IMR-90 (cell line): ENCODE data around the gene DPF3. TPM values are rescaled to one million over a fixed set of nuclear protein-coding genes. Genes with fewer than 3 reads are reported as not detected.

Experiments used
- ATAC-seq: fragments of 200-7000 bp; cut with Tn5 transposase; 2 replicates; pipeline ENCODE4 v1.9.1; 2020; ENCODE audit warnings: low read depth, mild to moderate bottlenecking, moderate library complexity
- BruUV-seq: library from RNA; stranded (reverse); fragments of 400-500 nt; replicated peaks from 2 replicates; lab custom pipeline; 2021; lab: Mats Ljungman, UMichigan
- CTCF ChIA-PET: fragments of 300-600 bp; formaldehyde crosslinking; extraction: SDS; loops from one replicate; lab custom pipeline; 2021; ENCODE audit warnings: antibody characterized with exemption; lab: Yijun Ruan, JAX
- POLR2A ChIA-PET: fragments of 300-600 bp; sonication (Branson Sonifier 250); formaldehyde crosslinking; loops from one replicate; lab custom pipeline; 2022; ENCODE audit warnings: antibody characterized with exemption; ENCODE audit not compliant: unreplicated experiment; lab: Charles Lee
- DNase-seq: peaks from one replicate; pipeline ENCODE4 v3.0.0; 2013
- H2AFZ ChIP-seq: replicated peaks from 2 replicates; pipeline ENCODE3; 2013; ENCODE audit warnings: low read length, mild to moderate bottlenecking; ENCODE audit not compliant: poor library complexity
- H2AK5ac ChIP-seq: 2 replicates; pipeline ENCODE4 v1.6.1; 2013; ENCODE audit warnings: low read depth, low read length, inconsistent platforms
- H2AK9ac ChIP-seq: replicated peaks from 2 replicates; pipeline ENCODE3; 2013; ENCODE audit warnings: mild to moderate bottlenecking, low read depth, low read length, moderate library complexity; ENCODE audit not compliant: poor library complexity
- H2BK120ac ChIP-seq: 2 replicates; pipeline ENCODE4 v1.6.1; 2013; ENCODE audit warnings: low read depth, low read length, inconsistent platforms
- H2BK15ac ChIP-seq: 3 replicates; pipeline ENCODE4 v1.6.1; 2013; ENCODE audit warnings: low read depth, low read length, inconsistent platforms
- H2BK20ac ChIP-seq: 2 replicates; pipeline ENCODE4 v1.6.1; 2013; ENCODE audit warnings: low read depth, mild to moderate bottlenecking, inconsistent platforms, low read length, moderate library complexity
- H2BK5ac ChIP-seq: 2 replicates; pipeline ENCODE4 v1.6.1; 2013; ENCODE audit warnings: mild to moderate bottlenecking, low read depth, low read length, inconsistent platforms; ENCODE audit not compliant: poor library complexity, severe bottlenecking
- H3K14ac ChIP-seq: replicated peaks from 2 replicates; pipeline ENCODE4 v1.6.1; 2013; ENCODE audit warnings: low read depth, low read length, inconsistent platforms
- H3K18ac ChIP-seq: 2 replicates; pipeline ENCODE4 v1.6.1; 2013; ENCODE audit warnings: low read depth, low read length, control low read depth
- H3K23ac ChIP-seq: 2 replicates; pipeline ENCODE4 v1.6.1; 2013; ENCODE audit warnings: low read depth, low read length, inconsistent platforms
- H3K27ac ChIP-seq: 2 replicates; pipeline ENCODE4 v1.5.1; 2013; ENCODE audit warnings: mild to moderate bottlenecking, control low read depth, low read length; ENCODE audit not compliant: insufficient read depth
- H3K27me3 ChIP-seq: 2 replicates; pipeline ENCODE4 v1.6.1; 2013; ENCODE audit warnings: low read length; ENCODE audit not compliant: control insufficient read depth, insufficient read depth
- H3K36me3 ChIP-seq: 2 replicates; pipeline ENCODE4 v1.6.1; 2013; ENCODE audit warnings: low read length, mixed read lengths; ENCODE audit not compliant: control insufficient read depth, insufficient read depth
- H3K4ac ChIP-seq: 2 replicates; pipeline ENCODE4 v1.6.1; 2013; ENCODE audit warnings: low read depth, low read length, inconsistent platforms
- H3K4me1 ChIP-seq: 2 replicates; pipeline ENCODE4 v1.6.1; 2013; ENCODE audit warnings: low read length, mixed read lengths; ENCODE audit not compliant: control insufficient read depth, insufficient read depth
- H3K4me2 ChIP-seq: 2 replicates; pipeline ENCODE4 v1.6.1; 2013; ENCODE audit warnings: low read depth, mild to moderate bottlenecking, control low read depth, low read length, moderate library complexity
- H3K4me3 ChIP-seq: 2 replicates; pipeline ENCODE4 v1.5.1; 2013; ENCODE audit warnings: low read depth, mild to moderate bottlenecking, control low read depth, low read length, moderate library complexity; ENCODE audit not compliant: insufficient read depth
- H3K56ac ChIP-seq: 2 replicates; pipeline ENCODE4 v1.6.1; 2013; ENCODE audit warnings: low read length, inconsistent platforms; ENCODE audit not compliant: insufficient read depth; ENCODE audit errors: extremely low read depth
- H3K79me1 ChIP-seq, 2 experiments: 2 replicates each; pipeline ENCODE4 v1.6.1; 2013; ENCODE audit warnings: low read length in 2 of 2, inconsistent platforms in 1 of 2, low read depth in 1 of 2
- H3K9ac ChIP-seq: 2 replicates; pipeline ENCODE4 v1.6.1; 2013; ENCODE audit warnings: low read depth, low read length, control low read depth
- H3K9me1 ChIP-seq: 2 replicates; pipeline ENCODE4 v1.6.1; 2013; ENCODE audit warnings: low read length, inconsistent platforms; ENCODE audit not compliant: insufficient read depth
- H3K9me3 ChIP-seq: 2 replicates; pipeline ENCODE4 v1.6.1; 2013; ENCODE audit warnings: low read length; ENCODE audit not compliant: control insufficient read depth, insufficient read depth
- H4K20me1 ChIP-seq: 2 replicates; pipeline ENCODE4 v1.6.1; 2013; ENCODE audit warnings: low read length, inconsistent platforms; ENCODE audit not compliant: insufficient read depth
- H4K5ac ChIP-seq: 2 replicates; pipeline ENCODE4 v1.6.1; 2013; ENCODE audit warnings: mild to moderate bottlenecking, low read depth, low read length, control low read depth
- H4K8ac ChIP-seq, 2 experiments: 2 replicates each; pipeline ENCODE4 v1.6.1; 2013; ENCODE audit warnings: low read depth in 2 of 2, low read length in 2 of 2, control low read depth in 1 of 2, inconsistent platforms in 1 of 2
- H4K91ac ChIP-seq: 2 replicates; pipeline ENCODE4 v1.6.1; 2013; ENCODE audit warnings: low read depth, low read length, inconsistent platforms; ENCODE audit not compliant: insufficient read depth
- POLR2A ChIP-seq: IDR thresholded peaks from 2 replicates; pipeline ENCODE4 v1.6.1; 2012; ENCODE audit warnings: mild to moderate bottlenecking, low read depth, low read length
- RFX5 ChIP-seq: IDR thresholded peaks from 2 replicates; pipeline ENCODE4 v1.8.0; 2012; ENCODE audit warnings: low read depth, mild to moderate bottlenecking, low read length, moderate library complexity
- WGBS, 2 experiments: methylation state at CpG; one replicate each; pipeline versions ENCODE4 v1.1.5 to v1.1.7; 2013; ENCODE audit warnings: missing lambda C conversion rate in 2 of 2; ENCODE audit not compliant: insufficient read length in 1 of 2; ENCODE audit errors: extremely low coverage in 2 of 2; 5-methylcytosine and 5-hydroxymethylcytosine counted together
- dilution Hi-C: fragments of 300-500 bp; cut with HindIII; formaldehyde crosslinking; loops from one replicate; pipeline ENCODE4 v1.14.3; 2018; ENCODE audit warnings: low sequenced_read_pairs; ENCODE audit not compliant: unreplicated experiment
- in situ Hi-C: fragments of 300-500 bp; cut with MboI; formaldehyde crosslinking; loops from 3 replicates; pipeline ENCODE4 v1.14.3; 2019; ENCODE audit warnings: low sequenced_read_pairs, inconsistent platforms, mixed read lengths
- intact Hi-C: fragments of 100-400 bp; cut with micrococcal nuclease; formaldehyde crosslinking; loops from 2 replicates; pipeline ENCODE4 v1.10.0; 2022
- polyA plus RNA-seq, 3 experiments: library from polyadenylated mRNA; depleted of rRNA; stranded (reverse); fragments of >200 nt; gene quantifications; 2 replicates each; pipeline ENCODE4 v1.2.3, GENCODE V29; 2012; ENCODE audit warnings: low replicate concordance in 1 of 3
- total RNA-seq: library from RNA; depleted of rRNA; stranded (reverse); fragments of >200 nt; gene quantifications from 2 replicates; pipeline ENCODE4 v1.2.3, GENCODE V29; 2012

Gene DPF3
- total and polyA plus RNA-seq, 2 of the 4 experiments (the other 2 are of a cell fraction), result 30.5 to 32.8 TPM

DNA sequence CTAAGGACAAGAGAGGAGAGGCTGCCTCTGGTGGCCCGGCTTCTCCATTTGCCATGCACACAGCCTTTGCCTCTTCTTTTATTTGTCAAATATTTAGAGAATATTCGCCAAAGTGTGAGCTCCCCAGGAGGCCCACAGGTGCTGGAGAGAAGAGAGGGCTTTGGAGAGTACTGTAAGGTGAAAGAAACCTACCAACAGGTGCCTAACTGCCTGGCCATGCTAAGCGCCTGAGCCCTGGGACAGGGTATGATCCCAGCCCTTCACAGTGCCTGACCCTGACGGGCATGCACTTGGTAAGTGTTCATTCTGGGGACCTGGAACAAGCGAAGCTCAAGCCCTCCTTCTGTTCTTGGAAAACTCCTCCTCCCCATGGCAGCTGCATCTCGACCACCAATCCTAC lies 106.1 kb downstream of the DPF3 start:
- ATAC-seq (no peak), DNase-seq (no peak)
- no peak overlapping the region for H3K4me2 ChIP-seq
- BruUV-seq, result no TSS peak
- no peak overlapping the region for H2BK15ac ChIP-seq
- no peak overlapping the region for H4K91ac ChIP-seq
- no peaks in the 10 kb centered on the region for H3K9me3 ChIP-seq
- POLR2A ChIA-PET, result no interaction called here
- no peaks in the 10 kb centered on the region for H3K36me3 ChIP-seq
- peaks cover 5% of the 10 kb centered on the region; the same call in 1 of the 2 replicates for H3K9me1 ChIP-seq
- H4K8ac ChIP-seq, result no peak overlapping the region
- H2BK120ac ChIP-seq, result no peak overlapping the region
- 0 out of 2 replicates have a peak overlapping the region, but pooled peaks have one; percentile 19 for H3K14ac ChIP-seq
- 80% methylated on average over 1 of the region's 6 CpGs; no CpG with 5 or more reads in 1 of the 2 experiments for WGBS, 2 experiments
- H2BK5ac ChIP-seq, result no peak overlapping the region
- in situ Hi-C loops, result no loop called here
- H2BK20ac ChIP-seq, result no peak overlapping the region
- H2AFZ ChIP-seq, result no peak overlapping the region
- peaks cover 30 to 74% of the 10 kb centered on the region in 2 experiments for H3K79me1 ChIP-seq
- no peak for TF ChIP-seq POLR2A
- TF ChIP-seq RFX5, result no peak
- no peak overlapping the region for H3K4me3 ChIP-seq
- H3K4ac ChIP-seq, result no peak overlapping the region; the same call in 1 of the 2 replicates
- H3K56ac ChIP-seq, result no peak overlapping the region
- dilution Hi-C loops, result no loop called here
- no peaks in the 10 kb centered on the region for H4K20me1 ChIP-seq
- H2AK5ac ChIP-seq, result peak overlapping the region; percentile 50; the same call in 1 of the 2 replicates
- H2AK9ac ChIP-seq, result peak overlapping the region; percentile 39
- no peak overlapping the region for H3K18ac ChIP-seq
- CTCF ChIA-PET, result no interaction called here
- H3K9ac ChIP-seq, result no peak overlapping the region
- no peaks in the 10 kb centered on the region for H3K27me3 ChIP-seq
- H3K23ac ChIP-seq, result no peak overlapping the region
- peaks cover 3% of the 10 kb centered on the region; the same call in 1 of the 2 replicates for H3K4me1 ChIP-seq
- no peak overlapping the region for H4K5ac ChIP-seq
- intact Hi-C loops, result no loop called here
- H3K27ac ChIP-seq, result no peak overlapping the region
